DND-41 (cell line): ENCODE measurements around the gene SERGEF.

ENCODE experiments used
- ATAC-seq: fragments of 200-7000 bp; cut with Tn5 transposase; 3 replicates; pipeline ENCODE4 v1.9.1; 2021; ENCODE audit warnings: low read depth; ENCODE audit not compliant: insufficient read depth
- DNase-seq: peaks from one replicate; pipeline ENCODE4 v3.0.0-alpha.2; 2020
- H2AFZ ChIP-seq: 2 replicates; pipeline ENCODE4 v1.6.0; 2012; ENCODE audit warnings: low read depth, low read length
- H3K27ac ChIP-seq: 2 replicates; pipeline ENCODE4 v1.5.1; 2012; ENCODE audit warnings: low read length, inconsistent platforms
- H3K27me3 ChIP-seq: fragments of 200-600 bp; sonication (generic); 2 replicates; pipeline ENCODE4 v1.6.0; 2012; ENCODE audit warnings: low read length, mild to moderate bottlenecking, inconsistent platforms; ENCODE audit not compliant: insufficient read depth, poor library complexity
- H3K36me3 ChIP-seq: 2 replicates; pipeline ENCODE4 v1.5.1; 2012; ENCODE audit warnings: low read length, inconsistent platforms; ENCODE audit not compliant: insufficient read depth
- H3K4me1 ChIP-seq: 2 replicates; pipeline ENCODE4 v1.5.1; 2012; ENCODE audit warnings: mild to moderate bottlenecking, low read length; ENCODE audit not compliant: insufficient read depth
- H3K4me2 ChIP-seq: 2 replicates; pipeline ENCODE4 v1.6.0; 2012; ENCODE audit warnings: mild to moderate bottlenecking, moderate library complexity, low read length, inconsistent platforms; ENCODE audit not compliant: insufficient read depth
- H3K4me3 ChIP-seq, 2 experiments: fragments of 200-600 bp in 1 of 2; shearing (Covaris generic) in 1 of 2; 2 replicates each; pipeline ENCODE4 v1.5.1; 2012 to 2016; ENCODE audit warnings: inconsistent platforms in 2 of 2, low read length in 2 of 2, mild to moderate bottlenecking in 2 of 2, low read depth in 1 of 2, moderate library complexity in 1 of 2
- H3K79me2 ChIP-seq: 2 replicates; pipeline ENCODE4 v1.6.0; 2012; ENCODE audit warnings: low read length, inconsistent platforms; ENCODE audit not compliant: insufficient read depth
- H3K9ac ChIP-seq: 2 replicates; pipeline ENCODE4 v1.6.0; 2012; ENCODE audit warnings: low read depth, mild to moderate bottlenecking, inconsistent platforms, low read length, moderate library complexity
- H3K9me3 ChIP-seq: 2 replicates; pipeline ENCODE4 v1.5.1; 2012; ENCODE audit warnings: low read length, moderate library complexity, mild to moderate bottlenecking, inconsistent platforms; ENCODE audit not compliant: insufficient read depth, severe bottlenecking
- H4K20me1 ChIP-seq: 2 replicates; pipeline ENCODE4 v1.6.0; 2012; ENCODE audit warnings: low read length; ENCODE audit not compliant: insufficient read depth
- CTCF ChIP-seq: IDR thresholded peaks from 2 replicates; pipeline ENCODE4 v1.5.1; 2012; ENCODE audit warnings: borderline replicate concordance, low read length, moderate library complexity, mild to moderate bottlenecking; ENCODE audit not compliant: poor library complexity, severe bottlenecking; ENCODE audit errors: extremely low read depth
- EZH2 ChIP-seq: IDR thresholded peaks from 3 replicates; pipeline ENCODE4 v1.6.1; 2012; ENCODE audit warnings: borderline replicate concordance, low read depth, mild to moderate bottlenecking, moderate library complexity, low read length, inconsistent platforms; ENCODE audit not compliant: severe bottlenecking

SERGEF gene

GRCh38 chr11:17781221-17781620 lies 231.6 kb downstream of the SERGEF start:
- Histone ChIP-seq H2AFZ (no peak overlapping the region), H3K27me3 (no peaks in the 10 kb centered on the region), H3K36me3 (no peaks in the 10 kb centered on the region), H3K9ac (no peak overlapping the region), H3K4me3 (no peak overlapping the region), H3K4me1 (no peaks in the 10 kb centered on the region), H3K9me3 (no peaks in the 10 kb centered on the region), H3K4me2 (no peak overlapping the region), H3K27ac (no peak overlapping the region), H3K79me2 (no peaks in the 10 kb centered on the region), H4K20me1 (no peaks in the 10 kb centered on the region)
- DNase-seq (no peak), ATAC-seq (no peak)
- TF ChIP-seq EZH2 (no peak), CTCF (no peak)

GRCh38 chr11:17780668-17781067 lies 232.2 kb downstream of the SERGEF start:
- ATAC-seq, result no peak
- H3K9ac ChIP-seq, result no peak overlapping the region
- no peak overlapping the region for H3K4me2 ChIP-seq
- no peak overlapping the region for H3K27ac ChIP-seq
- no peak overlapping the region for H3K4me3 ChIP-seq
- H3K79me2 ChIP-seq, result no peaks in the 10 kb centered on the region
- no peaks in the 10 kb centered on the region for H3K36me3 ChIP-seq
- H4K20me1 ChIP-seq, result no peaks in the 10 kb centered on the region
- DNase-seq, result no peak
- no peaks in the 10 kb centered on the region for H3K9me3 ChIP-seq
- no peak for TF ChIP-seq EZH2
- no peak for TF ChIP-seq CTCF
- H2AFZ ChIP-seq, result no peak overlapping the region
- H3K27me3 ChIP-seq, result no peaks in the 10 kb centered on the region
- no peaks in the 10 kb centered on the region for H3K4me1 ChIP-seq

GRCh38 chr11:17779861-17780594 lies 232.8 kb downstream of the SERGEF start:
- ATAC-seq (no peak), DNase-seq (no peak)
- Histone ChIP-seq H3K36me3 (no peaks in the 10 kb centered on the region), H3K4me2 (no peak overlapping the region), H3K9ac (no peak overlapping the region), H3K27ac (no peak overlapping the region), H3K9me3 (no peaks in the 10 kb centered on the region), H3K79me2 (no peaks in the 10 kb centered on the region), H3K27me3 (no peaks in the 10 kb centered on the region), H2AFZ (no peak overlapping the region), H3K4me3 (no peak overlapping the region), H3K4me1 (no peaks in the 10 kb centered on the region), H4K20me1 (no peaks in the 10 kb centered on the region)
- TF ChIP-seq CTCF (no peak), EZH2 (no peak)
